Parathyroid adenoma (tissue), 2 donors: ENCODE results near the gene KRTAP5-1.
"Not testable (repeated sequence)": the region's sequence is repeated elsewhere in the genome, so short reads cannot be mapped to it uniquely, and the experiment has no call there.

Source experiments
- H2AFZ ChIP-seq: fragments of 300-600 bp; sonication (generic); one replicate; pipeline ENCODE4 v1.7.0; 2017; ENCODE audit warnings: antibody characterized with exemption, mild to moderate bottlenecking
- H3K27ac ChIP-seq: fragments of 300-600 bp; sonication (generic); one replicate; pipeline ENCODE4 v1.7.0; 2017
- H3K27me3 ChIP-seq: fragments of 300-600 bp; sonication (generic); one replicate; pipeline ENCODE4 v1.7.0; 2017; ENCODE audit warnings: low read length; ENCODE audit not compliant: control insufficient read depth, insufficient read depth
- H3K36me3 ChIP-seq: fragments of 300-600 bp; sonication (generic); one replicate; pipeline ENCODE4 v1.7.0; 2017; ENCODE audit warnings: low read length; ENCODE audit not compliant: control insufficient read depth, insufficient read depth
- H3K4me1 ChIP-seq: fragments of 300-600 bp; sonication (generic); one replicate; pipeline ENCODE4 v1.7.0; 2017; ENCODE audit warnings: control low read depth
- H3K4me2 ChIP-seq: fragments of 300-600 bp; sonication (generic); one replicate; pipeline ENCODE4 v1.7.0; 2017; ENCODE audit warnings: low read length
- H3K4me3 ChIP-seq: fragments of 300-600 bp; sonication (generic); one replicate; pipeline ENCODE4 v1.7.0; 2017; ENCODE audit warnings: low read depth, low read length
- H3K79me2 ChIP-seq: fragments of 300-600 bp; sonication (generic); one replicate; pipeline ENCODE4 v1.7.0; 2017; ENCODE audit warnings: control low read depth
- H3K9ac ChIP-seq: fragments of 300-600 bp; sonication (generic); one replicate; pipeline ENCODE4 v1.7.0; 2017; ENCODE audit warnings: mild to moderate bottlenecking
- H3K9me3 ChIP-seq: fragments of 300-600 bp; sonication (generic); one replicate; pipeline ENCODE4 v1.7.0; 2017; ENCODE audit warnings: low read length; ENCODE audit not compliant: control insufficient read depth
- CTCF ChIP-seq: fragments of 300-600 bp; sonication (generic); IDR thresholded peaks from one replicate; pipeline ENCODE4 v1.7.0; 2017; ENCODE audit warnings: antibody characterized with exemption, mild to moderate bottlenecking
- donor health status: primary hyperparathyroidism.

KRTAP5-1 gene

GRCh38 chr11:1576825-1577224 lies 8.3 kb downstream of the KRTAP5-1 start:
- TF ChIP-seq CTCF: no peak

GRCh38 chr11:1575756-1576155 lies 9.3 kb downstream of the KRTAP5-1 start:
- not testable (repeated sequence) for H3K4me2 ChIP-seq, H3K36me3 ChIP-seq, H2AFZ ChIP-seq, H3K4me3 ChIP-seq, H3K9ac ChIP-seq, H3K27ac ChIP-seq, H3K9me3 ChIP-seq, H3K4me1 ChIP-seq, H3K27me3 ChIP-seq, H3K79me2 ChIP-seq

More at GRCh38 chr11:1576825-1577224, 8.3 kb downstream of the KRTAP5-1 start:
- no peak overlapping the region for H3K4me3 ChIP-seq
- no peak overlapping the region for H3K4me2 ChIP-seq
- H3K27ac ChIP-seq: no peak overlapping the region
- no peaks in the 10 kb centered on the region for H3K79me2 ChIP-seq
- no peak overlapping the region for H3K9ac ChIP-seq
- no peaks in the 10 kb centered on the region for H3K36me3 ChIP-seq
- no peaks in the 10 kb centered on the region for H3K9me3 ChIP-seq
- no peaks in the 10 kb centered on the region for H3K27me3 ChIP-seq
- no peak overlapping the region for H2AFZ ChIP-seq
- no peaks in the 10 kb centered on the region for H3K4me1 ChIP-seq

DNA sequence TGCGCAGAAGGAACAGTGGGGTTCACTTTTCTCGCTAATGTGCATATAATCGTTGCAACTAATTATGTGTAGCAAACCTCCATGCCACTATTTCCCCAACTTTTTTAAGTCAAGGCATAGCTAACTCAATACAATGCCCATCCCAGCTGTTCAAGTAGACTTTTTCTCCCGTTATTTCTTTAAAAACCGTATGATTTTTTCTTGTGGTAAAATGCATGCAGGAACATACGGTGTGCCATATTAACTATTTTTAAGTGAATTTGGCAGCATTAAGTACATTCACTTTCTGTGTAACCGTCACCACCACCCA lies 10.2 kb downstream of the KRTAP5-1 start:
- Histone ChIP-seq H3K9me3 (no peaks in the 10 kb centered on the region), H3K27ac (no peak overlapping the region), H3K4me3 (no peak overlapping the region), H3K79me2 (no peaks in the 10 kb centered on the region), H3K36me3 (no peaks in the 10 kb centered on the region), H3K4me2 (no peak overlapping the region), H3K9ac (no peak overlapping the region), H3K4me1 (no peaks in the 10 kb centered on the region), H2AFZ (no peak overlapping the region), H3K27me3 (no peaks in the 10 kb centered on the region)
- no peak for TF ChIP-seq CTCF

DNA sequence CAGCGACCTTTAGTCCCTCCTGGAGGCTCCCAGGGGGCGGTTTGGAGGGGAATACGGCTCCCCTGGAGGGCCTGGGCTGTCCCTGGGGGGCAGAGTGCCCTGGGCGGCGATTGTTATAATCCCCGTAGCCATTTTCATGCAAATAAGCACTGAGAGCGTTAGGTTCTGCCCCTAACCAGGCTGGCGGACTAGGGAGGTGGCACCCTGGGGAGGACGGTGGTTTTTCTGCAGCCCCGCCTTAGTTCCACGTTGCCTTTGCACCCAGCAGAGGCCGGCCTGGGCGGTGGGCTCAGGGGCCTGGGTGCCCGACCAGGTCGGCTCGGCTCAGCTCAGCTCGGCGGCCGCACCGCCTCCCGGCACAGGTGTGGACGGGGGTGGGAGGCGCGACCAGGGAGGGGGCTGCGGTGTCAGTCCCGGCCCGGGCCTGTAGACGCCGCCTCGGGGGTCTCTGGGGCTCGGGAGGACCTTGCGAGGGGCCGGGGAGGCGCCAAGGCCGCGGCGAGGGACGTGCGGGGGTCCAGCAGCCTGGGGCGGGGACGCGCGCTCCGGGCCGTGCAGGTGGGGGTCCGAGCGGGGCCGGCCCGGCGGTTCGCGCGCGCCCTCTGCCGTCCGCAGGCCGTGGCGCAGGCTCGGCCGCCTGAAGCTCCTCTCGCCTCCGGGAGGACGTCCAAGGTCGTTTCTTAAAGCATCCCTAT lies 10.7 kb downstream of the KRTAP5-1 start:
- H3K4me2 ChIP-seq: peak overlapping the region; percentile 68
- no peaks in the 10 kb centered on the region for H3K27me3 ChIP-seq
- peak overlapping the region; percentile 74 for H3K27ac ChIP-seq
- no peaks in the 10 kb centered on the region for H3K4me1 ChIP-seq
- H3K79me2 ChIP-seq: no peaks in the 10 kb centered on the region
- H2AFZ ChIP-seq: peak overlapping the region; percentile 80
- peak overlapping the region; percentile 46 for H3K4me3 ChIP-seq
- H3K9me3 ChIP-seq: no peaks in the 10 kb centered on the region
- no peak overlapping the region for H3K9ac ChIP-seq
- no peaks in the 10 kb centered on the region for H3K36me3 ChIP-seq
- peak; percentile 40 for TF ChIP-seq CTCF

- H2AFZ ChIP-seq: peak overlapping the region; percentile 80
- H3K27me3 ChIP-seq: no peaks in the 10 kb centered on the region
- H3K9ac ChIP-seq: no peak overlapping the region
- peak overlapping the region; percentile 53 for H3K4me3 ChIP-seq
- H3K79me2 ChIP-seq: no peaks in the 10 kb centered on the region
- TF ChIP-seq CTCF: no peak
- no peaks in the 10 kb centered on the region for H3K9me3 ChIP-seq
- H3K4me1 ChIP-seq: no peaks in the 10 kb centered on the region
- peak overlapping the region; percentile 74 for H3K27ac ChIP-seq
- peak overlapping the region; percentile 71 for H3K4me2 ChIP-seq
- no peaks in the 10 kb centered on the region for H3K36me3 ChIP-seq
Observed at GRCh38 chr11:1573903-1574237, 11.2 kb downstream of the KRTAP5-1 start.
